GM10248 (cell line): Measurements from ENCODE around the gene CAPZB.

ENCODE experiments used
- CTCF ChIA-PET: fragments of 300-600 bp; sonication (Branson Sonifier 250); formaldehyde crosslinking; extraction: SDS; loops from one replicate; lab custom pipeline; 2021; ENCODE audit warnings: antibody characterized with exemption; lab: Yijun Ruan, JAX
- POLR2A ChIA-PET: fragments of 350-650 bp; sonication (Branson Sonifier 250); formaldehyde crosslinking; extraction: SDS; loops from one replicate; lab custom pipeline; 2020; ENCODE audit warnings: antibody characterized with exemption; lab: Yijun Ruan, JAX
- DNase-seq: peaks from one replicate; pipeline ENCODE4 v3.0.0; 2012; ENCODE audit errors: extremely low spot score
- TF ChIP-seq, protein P1 (sequence below): IDR thresholded peaks from 2 replicates; pipeline ENCODE4 v1.5.1; 2012; ENCODE audit warnings: mild to moderate bottlenecking, low read depth; ENCODE audit errors: extremely low read depth, missing control alignments, control extremely low read depth

The CAPZB gene

DNA sequence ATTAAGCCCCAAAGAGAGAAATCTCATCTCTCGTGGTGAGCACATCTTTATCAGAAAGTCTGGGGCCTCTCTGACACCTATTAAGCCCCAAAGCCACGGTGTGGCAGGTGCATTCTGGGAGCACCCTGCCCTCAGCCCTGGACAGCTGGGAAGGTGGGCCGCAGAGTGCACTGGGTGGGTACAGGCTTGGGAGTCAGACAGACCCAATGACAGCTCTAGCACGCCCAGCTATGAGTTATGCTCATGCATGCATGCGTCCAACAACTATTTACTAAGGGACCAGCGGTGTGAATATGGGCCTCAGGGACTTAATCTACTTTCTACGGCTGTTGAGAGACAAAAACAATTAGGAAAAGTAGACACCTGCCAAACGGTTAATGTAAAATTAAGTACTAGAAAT is 126.6 kb downstream of the CAPZB start:
- ChIA-PET CTCF (interaction anchor here (1.2 to 1.4 kb wide), 2 partner anchors 10 to 15 kb away, joined by 3 to 5 read pairs; no protein-coding TSS in a partner anchor), POLR2A (no interaction called here)
- DNase-seq: no peak
- TF ChIP-seq, protein P1, sequence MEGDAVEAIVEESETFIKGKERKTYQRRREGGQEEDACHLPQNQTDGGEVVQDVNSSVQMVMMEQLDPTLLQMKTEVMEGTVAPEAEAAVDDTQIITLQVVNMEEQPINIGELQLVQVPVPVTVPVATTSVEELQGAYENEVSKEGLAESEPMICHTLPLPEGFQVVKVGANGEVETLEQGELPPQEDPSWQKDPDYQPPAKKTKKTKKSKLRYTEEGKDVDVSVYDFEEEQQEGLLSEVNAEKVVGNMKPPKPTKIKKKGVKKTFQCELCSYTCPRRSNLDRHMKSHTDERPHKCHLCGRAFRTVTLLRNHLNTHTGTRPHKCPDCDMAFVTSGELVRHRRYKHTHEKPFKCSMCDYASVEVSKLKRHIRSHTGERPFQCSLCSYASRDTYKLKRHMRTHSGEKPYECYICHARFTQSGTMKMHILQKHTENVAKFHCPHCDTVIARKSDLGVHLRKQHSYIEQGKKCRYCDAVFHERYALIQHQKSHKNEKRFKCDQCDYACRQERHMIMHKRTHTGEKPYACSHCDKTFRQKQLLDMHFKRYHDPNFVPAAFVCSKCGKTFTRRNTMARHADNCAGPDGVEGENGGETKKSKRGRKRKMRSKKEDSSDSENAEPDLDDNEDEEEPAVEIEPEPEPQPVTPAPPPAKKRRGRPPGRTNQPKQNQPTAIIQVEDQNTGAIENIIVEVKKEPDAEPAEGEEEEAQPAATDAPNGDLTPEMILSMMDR: no peak

DNA sequence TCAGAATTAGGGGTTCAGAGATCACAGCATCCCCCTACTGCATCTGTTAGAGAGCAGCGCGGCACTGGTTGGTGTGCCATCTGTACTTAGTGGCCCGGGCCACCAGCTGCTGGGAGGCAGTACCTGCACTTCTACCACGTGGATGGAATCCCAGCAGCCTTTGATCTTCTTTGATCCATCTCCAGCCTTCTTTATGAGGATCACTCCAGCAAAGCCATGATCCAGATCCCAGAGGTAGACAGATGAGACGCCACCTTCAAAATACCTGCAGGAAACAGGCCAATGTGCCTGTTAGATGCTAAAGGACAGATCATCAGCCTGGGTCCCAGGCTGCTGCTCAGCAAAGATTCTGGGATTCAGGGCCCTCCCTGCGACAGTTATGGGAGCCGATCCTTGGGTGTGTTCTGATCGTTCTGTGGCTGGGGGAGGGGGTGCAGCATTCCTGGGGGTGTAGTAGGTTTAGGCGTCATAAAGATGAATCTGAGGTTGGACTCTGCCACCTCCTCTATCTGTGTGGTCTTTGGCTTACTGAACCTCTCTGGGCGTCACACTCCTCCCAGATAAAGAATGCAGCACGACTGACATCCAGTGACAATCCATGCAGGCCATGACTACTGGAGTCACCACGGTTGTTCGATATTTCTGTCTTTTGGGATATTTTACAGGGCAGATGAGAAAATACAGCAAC is 127.9 kb downstream of the CAPZB start:
- ChIA-PET POLR2A (no interaction called here), CTCF (no interaction called here)
- no peak for DNase-seq
- TF ChIP-seq, protein P1: no peak

DNA sequence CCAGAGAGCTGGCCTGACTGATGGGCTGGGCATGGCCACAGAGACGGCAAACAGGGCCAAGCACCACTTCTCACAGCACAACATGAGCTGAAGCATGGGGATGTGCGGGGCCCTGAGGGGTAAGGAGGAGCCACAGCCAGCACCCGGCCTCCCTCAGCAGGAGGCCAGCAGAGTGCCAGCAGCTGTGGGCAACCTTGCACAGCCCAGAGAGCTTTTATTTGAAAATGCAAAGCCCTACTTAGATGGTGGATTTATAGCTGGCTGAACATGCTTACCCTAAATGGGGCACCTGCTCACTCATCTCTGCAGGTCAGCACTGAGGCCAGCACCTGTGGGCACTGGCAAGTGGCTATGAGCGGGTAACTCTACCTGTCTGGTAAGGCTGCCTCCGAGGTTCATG is 129.1 kb downstream of the CAPZB start:
- POLR2A ChIA-PET: no interaction called here
- DNase-seq: no peak
- CTCF ChIA-PET: interaction anchor here (0.8 to 2.7 kb wide), 2 partner anchors 14 to 306 kb away, joined by 3 to 9 read pairs; no protein-coding TSS in a partner anchor
- TF ChIP-seq, protein P1: no peak

DNA sequence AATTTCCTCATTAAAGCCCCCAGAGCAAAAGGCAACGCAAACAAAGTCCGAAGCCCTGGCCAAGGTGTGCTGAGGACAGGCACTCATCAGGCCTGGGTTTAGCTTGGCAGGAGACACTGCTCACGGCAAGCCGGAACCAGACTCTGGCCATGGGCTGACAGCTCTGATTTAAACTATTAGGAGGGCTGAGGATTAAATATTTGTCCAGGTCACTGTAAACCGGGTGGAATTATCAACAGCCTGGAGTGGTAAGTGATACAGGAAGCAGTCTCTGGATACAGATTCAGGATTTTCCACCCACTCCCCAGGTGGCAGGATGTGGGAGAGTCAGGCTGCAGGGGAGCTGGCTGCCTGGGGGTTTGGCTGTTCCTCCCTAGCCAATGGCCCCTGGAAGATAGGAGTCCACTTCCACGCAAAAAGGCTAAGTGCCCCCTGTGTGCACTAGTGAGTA is 130.8 kb downstream of the CAPZB start:
- DNase-seq: no peak
- TF ChIP-seq, protein P1: no peak
- CTCF ChIA-PET: interaction anchor here (1.4 to 2.7 kb wide), 4 partner anchors 9 to 22 kb away, joined by 3 to 9 read pairs (median 6); no protein-coding TSS in a partner anchor
- POLR2A ChIA-PET: no interaction called here

- ChIA-PET POLR2A (no interaction called here), CTCF (interaction anchor here (1.6 to 2.1 kb wide), 2 partner anchors 10 to 23 kb away, joined by 5 to 8 read pairs; no protein-coding TSS in a partner anchor)
- DNase-seq: no peak
- TF ChIP-seq, protein P1: no peak
Measured at GRCh38 chr1:19353596-19353995, 131.7 kb downstream of the CAPZB start.

DNA sequence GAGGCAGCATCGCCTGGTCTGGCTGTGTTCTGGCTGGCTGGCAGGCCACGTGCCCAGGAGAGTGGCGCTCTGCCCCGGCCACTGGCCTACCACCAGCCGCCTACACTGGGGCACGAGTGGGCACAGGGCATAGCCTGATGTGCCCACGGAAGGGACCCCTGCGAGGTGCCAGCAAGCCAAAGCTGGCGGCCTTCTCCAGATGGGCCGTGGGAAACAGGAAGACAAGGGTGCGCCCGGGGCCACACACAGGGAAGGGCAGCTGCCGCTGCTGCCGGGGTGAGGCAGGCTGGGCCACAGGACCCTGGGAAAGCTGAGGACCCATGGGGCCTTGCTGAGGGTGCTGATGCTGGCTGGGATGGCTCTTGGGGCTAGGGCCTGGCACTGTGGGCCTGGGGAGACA is 132.5 kb downstream of the CAPZB start:
- CTCF ChIA-PET: interaction anchor here (1.0 to 2.1 kb wide), 3 partner anchors 9 to 298 kb away, joined by 3 to 8 read pairs (median 7); no protein-coding TSS in a partner anchor
- POLR2A ChIA-PET: no interaction called here
- no peak for DNase-seq
- TF ChIP-seq, protein P1: no peak
